HPDE6-E6E7 (cell line): ENCODE data around the gene CCNY.
"Not testable (repeated sequence)": the region's sequence is repeated elsewhere in the genome, so short reads cannot be mapped to it uniquely, and the experiment has no call there.

ENCODE experiments used
- DNase-seq: peaks from one replicate; pipeline ENCODE4 v3.0.0; 2011; ENCODE audit warnings: missing footprints; ENCODE audit errors: extremely low spot score

The CCNY gene

DNA sequence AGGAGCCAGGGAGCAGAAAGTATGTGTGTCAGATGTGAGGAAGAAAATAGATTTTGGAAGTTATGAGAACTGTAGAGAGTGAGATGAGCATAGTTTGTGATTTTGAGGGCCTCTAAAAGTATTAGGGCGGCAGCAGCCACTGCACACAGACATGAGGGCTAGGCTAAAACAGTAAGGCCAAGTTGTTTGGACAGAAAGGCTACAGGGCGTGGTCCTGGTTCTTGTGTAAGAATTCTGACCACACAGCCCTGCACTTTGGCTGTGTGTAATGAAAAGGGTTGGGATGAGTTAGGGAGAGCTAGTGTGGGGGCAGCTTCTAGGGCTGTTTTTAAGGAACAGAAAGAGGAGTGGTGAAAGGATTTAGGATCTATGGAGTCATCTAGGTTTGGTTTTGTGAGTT, 67.8 kb downstream of the CCNY start:
- DNase-seq = not testable (repeated sequence)

DNA sequence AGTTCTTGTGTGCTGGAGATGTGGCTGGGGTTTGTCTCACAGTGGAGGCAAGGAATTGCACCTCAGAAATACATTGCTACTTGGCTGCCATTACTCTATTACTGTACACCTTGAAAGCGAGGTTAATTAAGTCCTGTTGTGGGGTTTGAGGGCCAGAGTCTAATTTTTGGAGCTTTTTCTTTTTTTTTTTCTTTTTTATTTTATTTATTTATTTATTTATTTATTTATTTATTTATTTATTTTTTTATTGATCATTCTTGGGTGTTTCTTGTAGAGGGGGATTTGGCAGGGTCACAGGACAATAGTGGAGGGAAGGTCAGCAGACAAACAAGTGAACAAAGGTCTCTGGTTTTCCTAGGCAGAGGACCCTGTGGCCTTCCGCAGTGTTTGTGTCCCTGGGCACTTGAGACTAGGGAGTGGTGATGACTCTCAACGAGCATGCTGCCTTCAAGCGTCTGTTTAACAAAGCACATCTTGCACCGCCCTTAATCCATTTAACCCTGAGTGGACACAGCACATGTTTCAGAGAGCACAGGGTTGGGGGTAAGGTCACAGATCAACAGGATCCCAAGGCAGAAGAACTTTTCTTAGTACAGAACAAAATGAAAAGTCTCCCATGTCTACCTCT, 69.8 kb downstream of the CCNY start:
- DNase-seq = not testable (repeated sequence)

DNA sequence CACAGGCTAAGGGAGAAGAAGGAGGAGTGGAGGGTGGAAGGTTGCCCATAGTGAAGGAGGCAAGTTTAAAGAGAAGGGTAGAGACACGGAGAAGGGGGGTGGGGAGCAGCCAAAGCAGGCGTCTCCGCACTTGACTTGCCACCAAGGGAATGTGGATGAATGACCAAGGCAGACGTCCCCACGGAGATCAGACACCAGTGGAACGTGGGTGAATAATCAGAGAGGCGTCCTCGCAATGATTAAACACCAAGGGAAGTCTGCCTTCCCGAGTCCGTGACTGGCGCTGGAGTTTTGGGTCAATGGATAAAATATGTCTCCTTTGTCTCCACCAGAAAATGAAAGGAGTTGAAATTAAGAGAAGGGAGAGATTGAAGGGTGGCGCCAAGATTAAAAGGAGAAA, 71.4 kb downstream of the CCNY start:
- DNase-seq = not testable (repeated sequence)

DNA sequence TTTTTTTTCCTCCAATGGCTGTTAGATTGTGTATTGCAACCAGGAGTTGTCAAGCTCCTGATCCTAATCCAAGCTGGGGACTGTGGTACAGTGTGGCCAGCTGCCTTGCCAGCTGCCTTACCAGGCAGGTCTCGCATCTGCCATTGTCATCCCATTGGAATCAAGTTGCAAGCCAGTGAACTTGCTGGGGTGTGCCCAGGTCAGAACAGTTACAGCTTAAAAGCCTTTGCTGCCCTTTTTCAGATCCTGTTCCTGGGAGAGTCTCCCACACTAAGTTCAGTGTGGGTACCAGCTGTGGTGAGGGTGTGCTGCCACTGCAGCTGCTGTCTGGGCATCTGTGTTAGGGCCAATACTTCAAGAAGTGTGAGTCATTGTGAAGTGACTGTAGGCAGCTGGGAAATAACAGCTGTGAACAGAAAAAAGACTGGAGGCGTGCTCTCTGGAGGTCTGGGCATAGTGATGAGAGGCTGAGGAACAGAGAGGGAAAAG, 72.8 kb downstream of the CCNY start:
- no peak for DNase-seq

DNA sequence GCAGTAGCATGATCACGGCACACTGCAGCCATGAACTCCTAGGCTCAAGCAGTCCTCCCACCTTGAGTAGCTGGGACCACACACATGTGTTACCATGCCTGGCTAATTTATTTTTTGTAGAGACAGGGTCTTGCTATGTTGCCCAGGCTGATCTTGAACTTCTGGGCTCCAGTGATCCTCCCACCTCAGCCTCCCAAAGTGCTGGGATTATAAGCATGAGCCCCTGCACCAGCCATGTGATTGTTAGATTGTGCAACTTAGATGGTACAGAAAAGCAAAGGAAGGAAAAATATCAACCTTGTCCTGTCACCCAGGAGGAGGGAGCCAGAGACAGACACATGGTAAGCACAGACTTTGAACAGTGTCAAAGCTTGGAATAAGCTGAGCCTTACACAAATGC, 73.5 kb downstream of the CCNY start:
- no peak for DNase-seq

DNA sequence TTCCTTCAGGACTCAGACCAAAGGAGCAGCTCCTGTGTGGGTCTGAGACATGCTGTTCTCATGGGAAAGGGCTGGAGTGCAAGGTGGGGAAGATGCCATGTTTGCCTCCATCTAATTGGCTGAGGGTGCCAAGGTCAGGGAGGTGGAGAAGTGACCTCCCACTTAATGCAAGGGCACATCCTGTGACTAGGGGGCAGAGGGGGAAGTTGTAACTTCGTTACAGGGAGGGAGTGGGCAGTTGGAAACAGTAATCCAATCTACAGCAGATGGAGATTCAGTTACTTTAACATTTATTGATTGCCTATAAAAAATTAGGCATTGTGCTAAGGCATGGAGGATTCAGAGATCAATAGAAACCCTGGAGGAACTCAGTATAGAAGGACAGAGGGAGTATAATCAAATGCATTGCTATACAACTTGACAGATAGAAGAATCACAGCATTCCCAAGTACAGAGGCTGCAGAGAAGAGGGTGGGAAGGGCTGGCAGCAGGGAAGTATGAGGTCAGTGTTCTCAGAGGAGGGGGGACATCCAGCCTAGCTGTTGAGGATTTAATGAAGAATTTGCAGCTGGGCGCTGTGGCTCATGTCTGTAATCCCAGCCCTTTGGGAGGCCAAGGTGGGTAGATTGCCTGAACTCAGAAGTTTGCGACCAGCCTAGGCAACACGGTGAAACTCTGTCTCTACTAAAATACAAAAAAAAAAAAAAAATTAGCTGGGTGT, 75.9 kb downstream of the CCNY start:
- no peak for DNase-seq

DNA sequence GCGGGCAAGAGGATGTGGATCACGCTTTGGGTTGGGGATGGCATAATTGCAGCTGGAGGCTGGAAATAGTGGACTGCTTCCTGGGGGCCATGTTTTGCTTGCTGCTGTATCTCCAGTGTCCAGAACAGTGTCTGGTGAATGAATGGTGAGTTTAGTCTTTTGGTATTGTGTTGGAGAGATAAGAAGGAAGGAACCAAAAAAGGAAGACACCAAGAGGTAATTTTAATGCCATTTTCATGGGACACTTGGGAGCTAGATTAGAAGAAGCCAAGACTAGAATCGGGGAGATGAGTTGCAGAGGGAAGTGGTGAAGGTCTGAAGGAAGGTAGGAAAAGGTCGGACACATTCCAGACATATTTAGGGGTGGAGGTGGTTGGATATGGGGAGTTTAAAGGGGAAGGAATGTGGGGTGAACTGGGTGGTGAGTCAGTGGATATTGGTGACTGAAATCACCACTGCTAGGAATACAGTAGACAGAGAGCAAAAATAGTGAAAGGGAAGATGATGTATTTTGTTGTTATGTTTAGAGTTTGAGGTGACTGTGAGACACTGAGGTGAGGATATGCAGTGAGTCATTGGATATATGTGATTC, 76.7 kb downstream of the CCNY start:
- no peak for DNase-seq

DNA sequence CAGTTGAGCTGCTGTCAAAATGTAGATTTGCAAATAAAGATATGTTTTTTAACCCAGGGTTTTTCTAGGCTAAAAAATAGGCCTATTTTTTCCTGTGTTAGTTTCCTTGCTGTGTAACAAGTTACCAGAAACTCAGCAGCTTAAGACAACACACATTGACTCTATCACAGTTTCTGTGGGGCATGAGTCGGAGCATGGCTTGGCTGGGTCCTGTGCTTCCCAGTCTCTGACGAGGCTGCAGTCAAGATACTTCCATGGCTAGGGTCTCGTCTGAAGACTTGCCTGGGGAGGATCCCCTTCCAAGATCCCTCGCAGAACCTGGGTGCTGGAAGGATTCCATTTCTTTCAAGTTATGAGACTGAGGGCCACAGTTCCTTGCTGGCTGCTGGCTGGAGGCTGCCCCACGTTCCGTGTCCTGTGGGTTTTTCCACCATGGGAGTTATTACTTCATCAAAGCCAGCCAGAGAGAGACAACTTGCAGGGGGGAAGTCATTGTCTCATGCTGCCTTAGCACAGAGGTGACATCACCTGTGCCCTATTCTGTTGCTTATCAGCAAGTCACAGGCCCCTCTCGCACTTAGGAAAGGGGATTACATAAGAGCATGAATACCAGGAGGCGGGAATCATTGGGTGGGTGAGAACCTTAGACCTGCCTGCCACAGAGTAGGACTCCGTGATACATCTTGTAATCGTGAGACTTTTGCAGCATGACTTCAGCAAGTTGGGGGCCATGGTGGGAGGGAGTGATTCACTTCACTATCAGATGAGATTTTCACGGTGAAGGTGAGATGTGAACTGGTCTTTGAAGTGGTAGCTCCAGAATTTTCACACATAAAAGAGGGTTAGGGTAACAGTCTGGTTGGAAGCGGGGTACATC, 77.9 kb downstream of the CCNY start:
- DNase-seq = no peak

DNA sequence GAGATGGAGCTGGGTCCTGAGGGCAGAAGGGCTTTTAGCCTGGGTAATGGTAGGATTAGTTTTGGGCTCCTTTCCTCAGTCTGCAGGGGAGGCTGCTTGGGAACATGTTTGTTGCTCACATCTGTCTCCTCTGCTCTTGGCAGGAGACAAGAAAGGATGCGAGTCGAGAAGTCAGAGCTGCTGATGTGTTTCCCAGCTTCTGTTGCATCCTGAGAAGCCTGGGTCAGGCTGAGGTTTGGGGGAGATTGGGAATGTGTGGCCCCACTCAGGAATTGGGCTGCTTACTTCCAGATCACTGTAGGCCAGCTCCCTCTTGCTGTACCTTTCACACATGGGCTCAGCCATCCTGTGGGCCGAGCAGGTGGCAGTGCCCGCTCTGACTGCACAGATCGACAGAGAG, 79.2 kb downstream of the CCNY start:
- DNase-seq = no peak

DNA sequence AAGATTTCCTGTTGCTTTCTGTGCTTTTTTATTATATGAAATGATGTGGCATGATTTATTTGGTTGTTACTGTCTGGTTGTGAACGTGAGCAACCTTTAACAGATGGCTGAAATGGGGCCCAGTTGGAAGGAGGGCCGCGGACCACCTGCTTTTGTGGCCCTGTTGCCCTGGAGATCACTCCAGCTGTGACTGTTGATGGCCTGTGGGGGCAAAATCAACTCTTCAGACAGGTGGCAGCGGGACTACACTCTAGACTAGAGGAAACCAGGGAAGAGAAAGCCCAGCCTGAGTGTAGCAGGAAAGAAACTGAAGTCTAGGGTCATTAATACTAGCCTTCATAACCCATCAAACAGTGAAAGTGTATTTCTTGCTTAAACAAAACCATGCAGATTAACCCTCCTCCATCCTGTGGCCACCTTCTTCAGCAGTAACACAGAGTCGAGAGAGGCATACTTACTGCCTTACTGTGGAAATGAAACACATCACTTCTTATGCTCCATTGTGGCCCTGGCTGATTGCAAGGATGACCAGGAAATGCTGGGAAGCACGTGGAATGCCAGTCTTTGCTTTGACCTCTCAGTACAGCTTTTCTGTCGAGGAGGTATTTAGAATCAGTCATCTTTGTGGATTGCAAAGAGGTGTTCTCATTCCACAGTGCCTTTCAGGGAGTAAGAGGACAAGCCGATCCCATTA, 80.5 kb downstream of the CCNY start:
- DNase-seq = no peak

DNA sequence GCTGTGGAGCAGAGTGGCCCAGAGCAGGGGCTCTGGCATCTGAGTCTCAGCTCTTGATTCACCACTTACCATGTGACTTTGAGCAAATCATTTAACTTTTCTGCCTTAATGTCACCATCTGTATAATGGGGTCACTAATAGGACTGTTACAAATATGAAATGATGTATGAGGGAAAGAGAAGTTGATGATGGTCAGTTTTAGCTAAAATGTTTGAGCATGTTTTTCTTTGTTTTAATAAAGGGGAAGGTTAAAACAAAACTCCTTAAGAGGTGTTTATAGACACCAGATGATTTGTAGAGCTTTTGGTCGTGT, 81.0 kb downstream of the CCNY start:
- no peak for DNase-seq

DNA sequence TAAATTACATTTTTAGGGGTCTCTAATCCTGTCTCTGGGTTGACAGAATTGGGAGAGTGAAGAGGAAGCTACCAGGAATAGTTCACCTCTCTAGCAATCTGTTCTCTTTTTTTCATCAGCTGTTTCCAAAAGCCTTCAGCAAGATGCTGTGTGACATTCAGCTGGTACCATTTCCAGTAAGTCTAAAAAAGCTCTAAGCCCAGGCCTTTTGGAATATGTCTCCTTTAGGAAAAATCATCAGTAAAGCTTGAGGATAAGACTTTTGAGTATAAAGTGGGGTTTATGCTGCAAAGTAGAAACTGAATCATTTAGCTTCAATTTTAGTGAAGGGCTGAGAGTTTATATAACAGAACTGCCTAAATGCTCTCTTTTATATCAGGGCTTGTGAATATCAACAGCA, 81.5 kb downstream of the CCNY start:
- no peak for DNase-seq

DNA sequence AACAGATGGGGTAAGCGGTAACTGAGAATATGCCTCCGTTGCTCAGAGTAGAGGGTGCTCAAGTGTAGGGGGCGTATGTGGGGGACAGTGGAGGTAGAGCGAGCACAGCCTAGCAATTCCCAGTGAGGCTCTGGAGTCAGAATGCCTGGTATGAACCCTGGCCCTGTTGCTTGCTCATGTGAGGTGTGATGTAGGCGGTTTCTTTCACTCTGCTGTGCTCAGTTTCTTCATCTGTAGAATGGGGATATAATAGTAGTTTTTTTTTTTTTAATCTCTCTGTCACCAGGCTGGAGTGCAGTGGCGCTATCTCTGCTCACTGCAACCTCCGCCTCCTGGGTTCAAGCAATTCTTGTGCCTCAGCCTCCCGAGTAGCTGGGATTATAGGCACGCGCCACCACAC, 82.3 kb downstream of the CCNY start:
- not testable (repeated sequence) for DNase-seq

DNA sequence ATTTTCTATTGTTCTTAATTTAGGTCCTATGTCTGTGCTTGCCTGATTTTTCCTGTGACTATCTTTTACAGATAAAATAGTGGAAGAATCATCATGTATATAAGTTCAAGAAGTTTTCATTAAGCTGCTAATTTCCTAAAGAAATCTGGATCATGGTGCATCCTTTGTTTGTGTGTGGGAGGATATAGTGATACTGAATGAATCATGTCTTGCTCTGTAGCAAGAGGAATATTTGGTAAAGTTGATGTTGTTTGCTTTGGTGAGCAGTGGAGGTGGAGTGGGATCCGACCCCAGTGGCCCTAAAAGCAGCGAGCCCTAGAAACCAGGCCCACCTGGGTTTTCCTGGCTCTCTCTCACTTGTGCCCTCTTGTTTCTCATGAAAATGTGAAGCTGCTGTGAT, 83.7 kb downstream of the CCNY start:
- DNase-seq = no peak

DNA sequence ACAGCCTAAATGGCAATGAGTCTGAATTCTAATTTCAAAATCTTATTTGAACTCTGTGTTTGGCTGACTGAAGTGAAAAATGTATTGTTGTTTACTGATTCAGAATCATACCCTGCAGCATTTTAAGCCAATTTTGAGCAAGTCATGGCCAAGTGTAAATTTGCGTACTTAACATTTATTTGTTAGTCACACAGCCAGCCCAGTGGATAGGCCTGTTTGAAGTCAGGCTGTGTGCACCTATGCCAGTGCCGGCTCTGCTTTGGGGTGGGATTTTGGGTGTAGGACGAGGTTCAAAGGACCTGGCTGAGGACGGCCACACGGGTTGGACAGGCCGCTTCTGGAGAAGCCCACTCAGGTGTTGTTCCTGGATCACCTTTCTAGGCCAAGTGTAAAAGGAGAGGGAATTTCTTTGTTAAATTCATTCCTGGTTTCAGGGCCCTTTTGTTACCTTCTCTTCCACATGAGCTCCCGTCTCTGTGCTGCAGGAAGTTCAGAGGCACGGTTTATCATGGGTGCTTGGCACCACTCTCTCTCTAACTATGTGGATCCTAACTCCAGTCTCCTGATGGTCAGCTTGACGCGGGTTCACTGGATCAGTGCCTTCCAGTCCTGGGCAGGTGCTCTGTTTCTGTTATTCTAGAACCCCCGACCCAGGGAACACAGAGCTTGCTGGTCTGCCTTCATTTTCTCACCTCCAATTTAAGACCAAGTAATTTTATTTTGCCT, 84.7 kb downstream of the CCNY start:
- no peak for DNase-seq

DNA sequence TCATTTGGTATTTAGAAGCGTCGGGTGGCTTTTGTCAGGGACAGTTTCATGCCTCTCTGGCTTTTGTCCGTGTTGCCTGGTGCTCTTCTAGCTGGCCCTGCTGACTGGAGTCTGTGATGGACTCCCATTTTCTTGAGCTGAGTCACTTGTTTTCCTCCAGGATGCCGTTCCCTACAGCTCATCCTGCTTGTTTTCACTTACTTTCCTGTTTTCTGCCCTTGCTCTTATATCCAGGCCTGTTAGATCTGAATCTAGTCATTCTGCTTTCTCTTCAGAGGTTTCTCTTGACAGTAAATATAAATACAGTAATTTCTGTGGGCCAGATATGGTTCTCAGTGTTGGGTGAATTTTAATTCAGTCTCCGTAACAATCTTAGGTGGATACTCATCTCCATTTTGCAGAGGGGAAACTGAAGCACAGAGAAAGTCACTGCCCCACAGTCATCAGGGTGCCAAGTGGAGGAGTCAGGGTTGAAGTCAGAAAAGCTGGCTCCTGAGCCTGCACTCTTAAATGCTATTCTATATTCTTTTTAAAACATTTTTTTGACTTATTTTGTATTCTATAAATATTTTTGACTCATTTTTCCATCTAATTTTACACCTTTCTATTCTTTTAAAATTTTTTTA, 85.4 kb downstream of the CCNY start:
- no peak for DNase-seq

DNA sequence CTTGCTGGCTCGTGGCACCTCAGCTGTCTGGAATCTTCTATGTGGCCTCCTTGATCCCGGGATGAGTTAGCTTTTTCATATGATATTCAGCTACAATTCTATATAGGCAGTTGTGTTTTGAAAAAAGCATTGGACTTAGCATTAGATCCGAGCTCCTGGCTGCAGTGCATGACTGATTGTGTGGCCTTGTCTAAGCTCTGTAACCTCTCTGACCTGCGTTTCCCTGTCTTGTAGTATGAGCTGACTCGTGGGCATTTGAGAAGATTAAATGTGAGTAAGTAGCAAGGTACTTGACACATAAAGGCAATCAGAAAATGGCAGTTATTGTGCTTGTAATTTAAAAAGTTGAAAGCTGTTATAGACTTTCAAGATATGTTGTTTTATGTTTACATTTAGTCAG, 85.9 kb downstream of the CCNY start:
- DNase-seq = no peak

DNA sequence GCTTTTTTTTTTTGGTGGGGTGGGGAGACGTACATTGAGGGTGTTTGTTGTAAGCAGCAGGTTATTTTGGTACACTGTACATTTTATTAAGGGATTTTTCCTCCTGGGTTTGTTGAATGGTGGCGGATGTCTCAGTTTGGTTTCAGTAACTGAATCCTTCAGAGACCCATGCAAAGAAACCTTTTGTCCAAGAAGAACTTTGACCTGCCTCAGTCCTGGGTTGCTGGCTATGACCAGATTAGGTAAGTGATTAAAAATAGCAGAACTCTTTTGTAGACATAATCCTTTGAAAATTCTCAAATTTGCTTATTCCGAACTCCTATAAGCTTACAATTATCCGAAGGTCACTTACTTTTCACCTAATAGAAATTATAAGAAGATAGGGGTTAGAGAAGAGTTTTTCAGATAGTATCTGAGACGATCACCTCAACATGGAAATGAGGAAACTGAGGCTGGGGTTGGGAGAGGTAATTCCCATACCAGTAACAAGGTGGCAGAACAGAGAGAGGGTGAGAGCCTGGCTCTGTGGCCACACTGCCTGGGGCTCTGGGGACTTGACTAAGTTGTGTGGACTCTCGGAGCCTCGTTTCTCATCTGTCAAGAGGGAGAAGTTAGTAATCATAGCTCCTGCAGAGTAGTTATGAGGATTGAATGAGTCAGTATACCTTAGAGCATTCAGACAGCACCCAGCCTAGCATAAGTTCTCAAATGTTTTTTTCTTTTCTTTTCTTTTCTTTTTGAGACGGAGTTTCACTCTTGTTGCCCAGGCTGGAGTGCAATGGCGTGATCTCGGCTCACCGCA, 87.4 kb downstream of the CCNY start:
- DNase-seq = no peak

DNA sequence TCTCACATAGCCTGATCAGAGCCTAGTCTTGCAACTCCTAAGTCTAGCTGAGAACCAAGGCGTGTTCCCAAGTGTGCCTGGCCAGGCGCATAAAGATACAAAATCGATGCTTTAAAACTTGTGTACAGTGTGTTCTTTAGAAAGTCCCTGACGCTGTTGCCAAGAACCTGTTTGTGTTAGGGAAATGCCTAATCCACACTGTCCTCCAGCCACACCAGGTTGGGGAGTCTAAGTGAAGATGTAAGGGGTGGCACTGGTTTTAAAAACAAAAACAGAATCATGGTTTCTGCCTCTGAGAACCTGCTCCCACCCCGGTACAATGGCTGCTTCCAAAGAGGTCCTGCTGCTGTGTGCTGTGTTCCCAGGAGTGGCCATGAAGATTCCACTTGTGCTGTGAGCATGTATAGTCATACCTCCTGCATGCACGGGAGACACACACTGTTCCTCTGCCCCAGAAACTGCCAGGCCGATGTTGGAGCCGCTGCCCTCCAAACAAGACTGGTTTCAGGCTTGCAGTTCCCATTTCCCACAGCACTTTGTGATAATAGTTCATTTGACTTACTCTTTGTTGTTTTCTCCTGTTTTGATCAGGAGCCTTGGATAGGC, 88.5 kb downstream of the CCNY start:
- no peak for DNase-seq
